Testis (tissue), 3 donors: Measurements from ENCODE around the gene TMEM63B. TPM values are rescaled to one million over a fixed set of nuclear protein-coding genes. Genes with fewer than 3 reads are reported as not detected.

Experiments
- DNase-seq: peaks from one replicate; pipeline ENCODE4 v3.0.0-alpha.2; 2019
- H3K27ac ChIP-seq, 2 donors: fragments of 200-600 bp; sonication (generic); one replicate each; pipeline ENCODE4 v1.5.1; 2019
- H3K27me3 ChIP-seq: fragments of 200-600 bp; sonication (generic); one replicate; pipeline ENCODE4 v1.5.1; 2019
- H3K36me3 ChIP-seq: fragments of 200-600 bp; sonication (generic); one replicate; pipeline ENCODE4 v1.5.1; 2017; ENCODE audit warnings: low read depth; ENCODE audit errors: missing control alignments
- H3K4me1 ChIP-seq: fragments of 200-600 bp; sonication (generic); one replicate; pipeline ENCODE4 v1.5.1; 2019
- H3K4me3 ChIP-seq, 2 donors: fragments of 200-600 bp; sonication (generic); one replicate each; pipeline ENCODE4 v1.5.1; 2017 to 2019
- H3K9me3 ChIP-seq: fragments of 200-600 bp; sonication (generic); one replicate; pipeline ENCODE4 v1.5.1; 2017
- POLR2A ChIP-seq: fragments of 450-650 bp; IDR thresholded peaks from one replicate; pipeline ENCODE4 v1.6.1; 2017; ENCODE audit warnings: antibody characterized with exemption, mild to moderate bottlenecking, moderate library complexity
- WGBS, 2 donors: methylation state at CpG; one replicate each; pipeline ENCODE4 v1.1.5; 2018; 5-methylcytosine and 5-hydroxymethylcytosine counted together
- intact Hi-C: fragments of 100-400 bp; cut with DNase I; formaldehyde crosslinking; loops from one replicate; pipeline ENCODE4 v1.15.1; 2023; ENCODE audit warnings: low total_unique reads
- polyA plus RNA-seq: library from polyadenylated mRNA; stranded (reverse); fragments of 350-450 nt; fragmentation: Illumina TruSeq; extraction: RNeasy Lipid Tissue Mini Kit (QIAGEN cat#74804); gene quantifications from one replicate; pipeline ENCODE4 v1.2.3, GENCODE V29; 2014; ENCODE audit warnings: low read depth, low replicate concordance; ENCODE audit not compliant: insufficient read depth
- total RNA-seq, 2 donors: library from RNA; depleted of rRNA; stranded (reverse); fragments of >200 nt; gene quantifications; one replicate each; pipeline ENCODE4 v1.2.3, GENCODE V29; 2016
- TF ChIP-seq, protein P1 (sequence below), 3 experiments: fragments of 450-650 bp in 2 of 3; fragments of 200-600 bp in 1 of 3; sonication (generic) in 1 of 3; IDR thresholded peaks; one replicate each; pipeline ENCODE4 v1.5.1; 2016 to 2019; ENCODE audit warnings: antibody characterized with exemption in 3 of 3, mild to moderate bottlenecking in 2 of 3, moderate library complexity in 1 of 3

The TMEM63B gene
- total and polyA plus RNA-seq, 3 donors from 2014 or later = 79.0 to 170 (median 139) TPM

DNA sequence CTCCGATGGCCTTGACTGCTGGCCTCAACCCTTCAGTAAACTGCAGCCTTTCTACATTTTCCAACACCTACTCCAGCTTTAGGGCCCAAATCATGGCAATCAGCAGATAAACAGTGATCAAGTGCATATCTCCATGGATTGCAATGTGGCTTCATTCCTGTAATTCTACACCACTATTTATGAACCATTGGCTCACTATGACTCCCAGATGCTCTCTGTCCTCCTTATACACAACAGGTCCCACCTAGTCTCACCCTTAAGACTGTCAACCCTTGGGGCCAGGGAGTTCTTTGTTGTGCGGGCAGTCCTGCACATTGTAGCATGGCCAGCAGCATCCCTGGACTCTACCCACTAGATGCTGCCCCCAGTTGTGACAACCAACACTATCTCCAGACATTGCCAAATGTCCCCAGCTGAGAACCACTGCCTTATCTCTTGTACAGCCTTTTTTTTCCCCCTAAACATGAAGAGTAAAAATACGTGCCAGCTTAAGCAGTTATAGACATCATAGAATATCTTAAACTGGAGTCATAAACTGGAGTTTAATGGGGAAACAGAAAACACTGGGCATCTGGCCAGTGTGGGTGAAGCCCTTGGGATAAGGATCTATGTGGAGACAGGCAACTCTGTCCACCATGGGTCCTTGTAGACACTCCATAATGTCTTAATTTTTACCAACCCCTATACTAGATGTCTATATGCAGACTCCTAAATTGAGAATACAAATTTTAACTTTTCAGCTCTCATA, 21.2 kb upstream of the TMEM63B start:
- intact Hi-C loops = no loop called here
- 67 to 85% methylated on average over 3 of the region's 3 CpGs for WGBS, 2 donors
- Histone ChIP-seq H3K36me3 (no peaks in the 10 kb centered on the region), H3K27me3 (no peaks in the 10 kb centered on the region), H3K27ac (no peak overlapping the region), H3K4me3 (no peak overlapping the region), H3K4me1 (peaks cover 20% of the 10 kb centered on the region), H3K9me3 (no peaks in the 10 kb centered on the region)
- DNase-seq = no peak
- TF ChIP-seq, protein P1, sequence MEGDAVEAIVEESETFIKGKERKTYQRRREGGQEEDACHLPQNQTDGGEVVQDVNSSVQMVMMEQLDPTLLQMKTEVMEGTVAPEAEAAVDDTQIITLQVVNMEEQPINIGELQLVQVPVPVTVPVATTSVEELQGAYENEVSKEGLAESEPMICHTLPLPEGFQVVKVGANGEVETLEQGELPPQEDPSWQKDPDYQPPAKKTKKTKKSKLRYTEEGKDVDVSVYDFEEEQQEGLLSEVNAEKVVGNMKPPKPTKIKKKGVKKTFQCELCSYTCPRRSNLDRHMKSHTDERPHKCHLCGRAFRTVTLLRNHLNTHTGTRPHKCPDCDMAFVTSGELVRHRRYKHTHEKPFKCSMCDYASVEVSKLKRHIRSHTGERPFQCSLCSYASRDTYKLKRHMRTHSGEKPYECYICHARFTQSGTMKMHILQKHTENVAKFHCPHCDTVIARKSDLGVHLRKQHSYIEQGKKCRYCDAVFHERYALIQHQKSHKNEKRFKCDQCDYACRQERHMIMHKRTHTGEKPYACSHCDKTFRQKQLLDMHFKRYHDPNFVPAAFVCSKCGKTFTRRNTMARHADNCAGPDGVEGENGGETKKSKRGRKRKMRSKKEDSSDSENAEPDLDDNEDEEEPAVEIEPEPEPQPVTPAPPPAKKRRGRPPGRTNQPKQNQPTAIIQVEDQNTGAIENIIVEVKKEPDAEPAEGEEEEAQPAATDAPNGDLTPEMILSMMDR (IDR thresholded peaks at IDR 0.05) = no peak
- no peak for TF ChIP-seq POLR2A

DNA sequence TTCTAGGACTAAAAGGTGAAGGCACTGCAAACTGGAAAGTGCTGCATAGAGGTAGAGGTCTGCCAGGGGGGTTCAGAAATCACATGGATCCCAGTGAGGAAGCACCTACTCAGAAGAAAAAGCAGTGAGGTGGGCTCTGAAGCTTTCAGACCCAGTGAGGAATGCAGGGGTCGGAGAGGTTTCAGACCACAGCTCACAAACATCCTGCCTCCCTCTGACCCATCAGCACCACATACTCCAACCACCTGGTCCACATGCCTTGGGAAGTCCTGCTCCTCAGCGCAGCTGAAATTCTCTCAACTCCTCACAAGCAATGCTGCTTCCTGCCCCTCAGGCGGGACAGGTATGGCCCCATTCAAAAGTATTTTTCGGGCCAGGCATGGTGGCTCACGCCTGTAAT, 20.3 kb upstream of the TMEM63B start:
- Histone ChIP-seq H3K9me3 (no peaks in the 10 kb centered on the region), H3K4me3 (no peak overlapping the region), H3K36me3 (no peaks in the 10 kb centered on the region), H3K27ac (no peak overlapping the region), H3K27me3 (no peaks in the 10 kb centered on the region), H3K4me1 (peaks cover 22% of the 10 kb centered on the region)
- intact Hi-C loops = no loop called here
- no peak for DNase-seq
- TF ChIP-seq, protein P1 (IDR thresholded peaks at IDR 0.05) = no peak
- WGBS, 2 donors = 92 to 93% methylated on average over 5 of the region's 5 CpGs

DNA sequence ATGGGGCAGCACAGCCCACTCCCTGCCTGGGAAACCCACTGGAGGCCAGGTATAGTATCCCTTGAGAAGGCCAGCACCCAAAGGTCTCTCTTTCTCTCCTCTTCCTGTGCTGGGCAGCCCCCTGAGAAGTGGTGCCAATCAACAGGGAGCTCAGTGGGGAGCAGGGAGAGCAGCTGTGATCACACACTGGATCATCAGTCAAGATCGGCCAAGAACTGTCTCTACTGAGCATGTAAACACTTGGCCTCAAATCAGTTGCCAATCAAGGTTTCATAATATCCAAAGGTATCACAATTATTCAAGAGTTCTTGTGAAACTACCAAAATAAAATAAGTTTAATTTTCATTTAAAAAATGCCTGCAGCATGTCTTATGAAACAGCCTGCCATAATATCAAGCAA, 18.9 kb upstream of the TMEM63B start:
- peaks cover 26% of the 10 kb centered on the region for H3K4me1 ChIP-seq
- TF ChIP-seq, protein P1 (IDR thresholded peaks at IDR 0.05) = no peak
- TF ChIP-seq POLR2A = no peak
- no peaks in the 10 kb centered on the region for H3K9me3 ChIP-seq
- WGBS, 2 donors = 87 to 89% methylated on average over 1 of the region's 1 CpG
- H3K27ac ChIP-seq = no peak overlapping the region
- H3K4me3 ChIP-seq = no peak overlapping the region
- H3K27me3 ChIP-seq = no peaks in the 10 kb centered on the region
- no peak for DNase-seq
- intact Hi-C loops = no loop called here
- H3K36me3 ChIP-seq = no peaks in the 10 kb centered on the region

DNA sequence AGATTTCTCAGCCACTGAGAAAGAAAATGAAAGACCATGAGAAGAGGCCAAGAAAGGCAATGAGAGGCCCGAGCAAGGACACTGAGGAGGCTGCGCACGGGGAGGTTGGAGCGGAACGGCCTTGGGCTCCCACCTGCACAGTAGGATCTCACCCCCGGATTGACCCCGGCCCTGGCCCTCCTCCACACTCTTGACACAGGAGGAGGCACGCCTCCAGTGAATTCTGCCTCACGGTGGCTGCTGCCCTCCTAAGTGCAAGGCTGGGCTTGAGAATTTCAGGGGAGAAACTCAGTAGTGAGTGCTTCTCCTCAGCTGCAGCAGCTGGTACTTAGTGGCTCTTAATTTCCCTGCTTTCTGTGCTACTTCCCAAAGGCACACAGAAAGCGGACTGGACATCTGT, 18.1 kb upstream of the TMEM63B start:
- WGBS, 2 donors = 46 to 62% methylated on average over 9 to 10 of the region's 10 CpGs
- no peaks in the 10 kb centered on the region for H3K9me3 ChIP-seq
- H3K36me3 ChIP-seq = no peaks in the 10 kb centered on the region
- DNase-seq = no peak
- TF ChIP-seq, protein P1 (IDR thresholded peaks at IDR 0.05) = no peak
- no peak for TF ChIP-seq POLR2A
- H3K4me1 ChIP-seq = peaks cover 26% of the 10 kb centered on the region
- H3K27me3 ChIP-seq = no peaks in the 10 kb centered on the region
- intact Hi-C loops = no loop called here
- no peak overlapping the region for H3K27ac ChIP-seq
- no peak overlapping the region for H3K4me3 ChIP-seq
